A673 (cell line): ENCODE data around the gene FOXN3.

Experiments
- CTCF ChIP-seq: fragments of 300-800, 200-600 bp; sonication (generic); conservative IDR thresholded peaks from 2 replicates; pipeline ENCODE4 v1.5.1; 2017; ENCODE audit warnings: low read depth, mild to moderate bottlenecking, antibody characterized with exemption, low read length, moderate library complexity, mixed read lengths
- EZH2 ChIP-seq: fragments of 200-600 bp; sonication (generic); IDR thresholded peaks from 2 replicates; pipeline ENCODE4 v1.6.1; 2017; ENCODE audit warnings: borderline replicate concordance, low read depth, mild to moderate bottlenecking, mixed read lengths, antibody characterized with exemption, low read length; ENCODE audit not compliant: poor library complexity, severe bottlenecking

GRCh38 chr14:89243741-89244140 is 173.3 kb downstream of the FOXN3 start:
- no peak for TF ChIP-seq CTCF
- no peak for TF ChIP-seq EZH2
